ENCODE measurements around the gene DMP1. TPM values are rescaled to one million over a fixed set of nuclear protein-coding genes. Genes with fewer than 3 reads are reported as not detected.

Gene DMP1, protein sequence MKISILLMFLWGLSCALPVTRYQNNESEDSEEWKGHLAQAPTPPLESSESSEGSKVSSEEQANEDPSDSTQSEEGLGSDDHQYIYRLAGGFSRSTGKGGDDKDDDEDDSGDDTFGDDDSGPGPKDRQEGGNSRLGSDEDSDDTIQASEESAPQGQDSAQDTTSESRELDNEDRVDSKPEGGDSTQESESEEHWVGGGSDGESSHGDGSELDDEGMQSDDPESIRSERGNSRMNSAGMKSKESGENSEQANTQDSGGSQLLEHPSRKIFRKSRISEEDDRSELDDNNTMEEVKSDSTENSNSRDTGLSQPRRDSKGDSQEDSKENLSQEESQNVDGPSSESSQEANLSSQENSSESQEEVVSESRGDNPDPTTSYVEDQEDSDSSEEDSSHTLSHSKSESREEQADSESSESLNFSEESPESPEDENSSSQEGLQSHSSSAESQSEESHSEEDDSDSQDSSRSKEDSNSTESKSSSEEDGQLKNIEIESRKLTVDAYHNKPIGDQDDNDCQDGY
- not detected for total RNA-seq

DNA sequence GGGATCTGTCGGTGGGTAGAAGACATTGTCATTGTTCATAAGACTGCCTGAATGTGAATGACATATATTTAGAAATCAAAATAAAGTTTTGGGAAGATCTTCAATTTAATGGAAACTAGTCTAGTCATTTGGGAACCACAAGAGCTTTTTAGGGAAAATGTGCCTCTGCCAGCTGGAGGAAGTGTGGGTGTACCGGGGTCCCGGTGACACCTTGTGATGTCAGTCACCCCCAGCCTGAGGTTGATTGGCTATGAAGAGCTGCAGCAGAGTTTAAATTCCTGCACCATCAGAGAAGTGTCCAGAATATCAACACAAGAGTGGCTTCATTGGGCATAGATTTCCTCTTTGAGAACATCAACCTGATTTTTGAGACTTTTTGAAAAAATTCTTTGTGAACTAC, at the start of gene DMP1:
TSS of gene DMP1 (plus strand) at position 301 of the 400 bp plus-strand sequence. CDS start 6,213 bp downstream, outside the sequence.
- DNase-seq = no peak

DNA sequence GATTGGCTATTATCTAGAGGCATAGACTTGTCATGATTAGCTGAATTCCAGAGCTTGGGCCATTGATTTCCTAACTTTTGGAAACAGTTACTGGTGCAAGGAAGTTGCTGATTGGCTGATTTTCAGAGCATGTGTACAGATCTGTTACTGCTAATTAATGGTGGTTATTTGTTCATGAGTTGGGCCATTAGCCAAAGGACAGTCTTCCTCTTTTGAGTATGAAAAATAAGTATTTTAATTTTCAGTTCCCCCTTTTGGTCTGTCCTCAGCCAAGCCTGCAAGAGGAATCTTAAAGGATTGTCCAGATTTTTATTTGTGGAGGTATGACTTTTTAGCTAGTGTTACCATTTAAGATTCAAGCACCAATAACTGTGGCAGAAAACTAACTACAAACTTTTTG, 48.7 kb upstream of the DMP1 start:
- DNase-seq = no peak

DNA sequence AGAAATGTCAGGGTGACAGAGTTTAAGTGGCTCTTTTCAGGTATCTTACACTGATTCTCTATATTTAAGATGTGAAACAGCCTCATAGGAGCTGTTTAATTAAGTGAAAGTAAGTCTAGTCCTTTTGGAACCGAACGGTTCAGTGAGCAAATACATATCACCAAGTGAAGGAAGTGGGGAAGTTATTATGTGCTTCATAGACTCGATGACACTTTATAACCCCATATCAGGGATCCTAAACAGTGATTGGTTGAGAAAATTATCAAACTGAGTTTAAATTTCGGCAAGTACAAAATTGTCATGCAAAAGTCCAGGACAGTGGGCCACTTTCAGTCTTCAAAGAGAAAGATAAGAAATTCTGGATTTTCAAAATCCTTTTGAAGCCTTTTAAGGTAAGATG, 41.9 kb upstream of the DMP1 start, which contains the start of gene DSPP:
TSS of gene DSPP (plus strand) at position 301 of the 400 bp plus-strand sequence. CDS start 2,380 bp downstream, outside the sequence.
- DNase-seq = no peak

DNA sequence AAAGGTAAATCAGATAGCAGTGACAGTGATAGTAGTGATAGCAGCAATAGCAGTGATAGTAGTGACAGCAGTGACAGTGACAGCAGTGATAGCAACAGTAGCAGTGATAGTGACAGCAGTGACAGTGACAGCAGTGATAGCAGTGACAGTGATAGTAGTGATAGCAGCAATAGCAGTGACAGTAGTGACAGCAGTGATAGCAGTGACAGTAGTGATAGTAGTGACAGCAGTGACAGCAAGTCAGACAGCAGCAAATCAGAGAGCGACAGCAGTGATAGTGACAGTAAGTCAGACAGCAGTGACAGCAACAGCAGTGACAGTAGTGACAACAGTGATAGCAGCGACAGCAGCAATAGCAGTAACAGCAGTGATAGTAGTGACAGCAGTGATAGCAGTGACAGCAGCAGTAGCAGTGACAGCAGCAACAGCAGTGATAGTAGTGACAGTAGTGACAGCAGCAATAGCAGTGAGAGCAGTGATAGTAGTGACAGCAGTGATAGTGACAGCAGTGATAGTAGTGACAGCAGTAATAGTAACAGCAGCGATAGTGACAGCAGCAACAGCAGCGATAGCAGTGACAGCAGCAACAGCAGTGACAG, 35.7 kb upstream of the DMP1 start:
- no peak for DNase-seq

DNA sequence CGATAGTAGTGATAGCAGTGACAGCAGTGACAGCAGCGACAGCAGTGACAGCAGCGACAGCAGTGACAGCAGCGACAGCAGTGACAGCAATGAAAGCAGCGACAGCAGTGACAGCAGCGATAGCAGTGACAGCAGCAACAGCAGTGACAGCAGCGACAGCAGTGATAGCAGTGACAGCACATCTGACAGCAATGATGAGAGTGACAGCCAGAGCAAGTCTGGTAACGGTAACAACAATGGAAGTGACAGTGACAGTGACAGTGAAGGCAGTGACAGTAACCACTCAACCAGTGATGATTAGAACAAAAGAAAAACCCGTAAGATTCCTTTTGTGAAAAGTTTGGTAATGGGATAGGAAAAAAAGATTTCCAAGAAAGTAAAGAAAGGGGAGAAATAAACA, 33.8 kb upstream of the DMP1 start:
- no peak for DNase-seq

DNA sequence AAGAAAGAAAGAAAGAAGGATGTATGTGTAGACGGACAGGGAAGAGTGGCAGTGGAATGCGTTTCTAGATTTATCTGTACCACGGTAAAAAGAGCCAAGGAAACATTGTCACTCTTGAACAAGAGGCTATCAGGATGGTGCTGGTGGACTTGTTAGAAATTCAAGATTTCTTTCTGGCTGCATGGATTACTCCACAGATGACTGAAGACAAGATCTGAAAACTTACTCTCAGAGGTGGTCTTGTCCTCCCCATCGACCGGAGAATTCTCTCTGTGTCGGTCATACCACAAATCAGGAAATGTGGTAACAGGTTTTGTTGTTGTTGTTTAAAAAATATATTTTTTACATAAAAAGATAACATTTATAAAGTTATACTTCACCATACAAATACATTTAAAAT, 30.0 kb upstream of the DMP1 start:
- no peak for DNase-seq

DNA sequence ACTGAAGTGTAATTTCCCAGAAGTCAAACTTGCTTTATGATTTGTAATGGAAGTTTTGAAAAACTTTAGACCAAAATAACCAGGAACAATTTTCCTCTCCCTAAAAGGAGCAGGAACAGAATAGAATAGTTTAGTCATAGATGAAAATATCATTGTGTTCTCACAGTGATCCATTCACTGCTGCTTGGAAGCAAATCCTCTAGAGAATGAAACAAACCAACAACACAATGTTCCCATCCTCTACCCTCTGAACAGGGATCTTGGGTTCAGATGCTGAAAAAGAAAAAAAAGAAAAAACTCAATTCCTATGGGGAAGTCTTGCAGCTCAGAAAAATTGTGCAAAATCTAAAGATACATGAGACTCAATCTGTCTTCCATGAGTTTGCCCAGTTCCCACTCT, 29.6 kb upstream of the DMP1 start:
- no peak for DNase-seq

DNA sequence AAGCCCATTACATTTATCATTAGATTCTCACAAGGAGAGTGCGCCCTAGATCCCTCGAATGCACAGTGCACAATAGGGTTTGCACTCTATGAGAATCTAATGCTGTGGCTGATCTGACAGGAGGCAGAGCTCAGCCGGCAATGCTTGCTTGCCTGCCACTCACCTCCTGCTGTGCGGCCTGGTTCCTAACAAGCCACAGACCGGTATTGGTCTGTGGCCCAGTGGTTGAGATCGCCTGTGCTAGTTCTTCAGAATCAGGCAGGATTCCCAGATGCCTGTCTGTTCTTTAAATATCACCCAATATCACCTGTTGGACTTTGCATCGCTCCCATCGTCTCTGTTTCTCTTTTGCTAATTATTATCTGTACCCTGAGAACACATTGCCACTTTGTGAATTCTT, 27.8 kb upstream of the DMP1 start:
- no peak for DNase-seq

DNA sequence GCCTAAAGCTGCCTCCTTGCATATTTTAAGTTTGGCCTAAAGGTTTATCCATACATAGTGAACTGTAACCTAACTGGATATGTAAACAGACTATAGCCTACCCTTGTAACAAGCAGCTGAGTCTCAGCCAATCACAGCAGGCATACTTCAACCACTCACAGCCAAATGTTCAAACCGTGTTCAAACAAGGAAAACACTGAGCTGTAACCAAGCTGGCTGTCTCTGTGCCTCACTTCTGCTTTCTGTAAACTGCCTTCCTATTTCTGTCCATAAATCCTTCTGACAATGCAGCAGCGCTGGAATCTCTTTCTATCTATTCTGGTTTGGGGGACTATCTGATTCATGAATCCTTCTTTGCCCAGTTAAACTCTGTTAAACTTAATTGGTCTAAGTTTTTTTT, 25.4 kb upstream of the DMP1 start:
- DNase-seq = no peak

DNA sequence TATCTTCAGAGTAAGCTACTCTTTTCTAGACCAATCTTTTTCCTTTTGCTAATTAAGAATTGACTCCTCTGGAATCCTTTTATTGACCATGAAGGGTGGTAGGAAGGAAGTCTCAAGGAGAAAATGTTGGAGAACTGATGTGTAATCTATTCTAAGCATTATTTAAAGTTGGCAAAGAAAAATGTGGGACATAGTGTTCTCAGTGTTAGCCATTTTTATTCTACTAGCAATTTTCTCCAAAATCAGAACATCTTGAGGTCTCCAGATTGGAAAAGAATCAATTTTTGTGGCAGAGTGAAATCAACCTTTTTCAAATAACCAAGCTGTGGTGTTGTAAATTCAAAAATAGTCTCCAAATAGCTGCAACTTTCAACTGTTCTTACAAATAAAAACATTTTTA, 18.4 kb upstream of the DMP1 start:
- no peak for DNase-seq

DNA sequence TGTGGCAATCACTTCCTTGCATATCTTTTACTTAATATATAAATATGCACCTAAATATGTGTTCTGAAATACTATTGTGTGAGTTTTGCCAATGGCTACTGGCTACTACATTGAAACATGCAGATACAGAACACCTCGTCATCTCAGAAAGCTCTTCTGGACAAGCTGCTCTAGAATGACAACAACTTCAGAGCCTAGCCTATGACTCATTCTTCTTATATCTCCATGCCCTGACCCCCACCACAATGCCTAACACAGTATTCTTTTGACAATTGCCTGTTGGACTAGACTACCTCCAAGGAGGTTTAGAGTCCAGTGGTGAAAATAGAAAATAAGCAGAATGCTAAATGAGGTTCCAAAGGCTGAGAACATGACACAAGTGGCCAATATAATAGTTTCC, 17.6 kb upstream of the DMP1 start:
- DNase-seq = no peak

DNA sequence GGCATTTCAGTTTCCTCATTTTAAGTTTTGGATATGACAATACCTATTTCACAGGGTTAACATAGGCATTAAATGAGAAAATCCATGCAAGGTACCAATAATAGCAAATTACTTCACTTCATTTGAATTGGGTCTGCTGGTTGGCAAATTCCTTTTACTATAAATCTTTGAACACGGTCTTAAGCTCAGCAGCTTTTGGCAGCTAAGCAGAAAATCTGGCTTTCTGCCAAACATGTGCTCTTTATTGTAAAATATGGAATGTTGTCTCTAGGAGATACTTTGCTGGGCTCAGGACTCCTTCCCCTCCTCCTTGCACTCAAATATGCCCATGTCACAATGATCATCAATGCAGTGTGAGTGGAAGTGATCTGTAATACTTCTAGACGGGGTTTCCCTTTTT, 16.8 kb upstream of the DMP1 start:
- no peak for DNase-seq

DNA sequence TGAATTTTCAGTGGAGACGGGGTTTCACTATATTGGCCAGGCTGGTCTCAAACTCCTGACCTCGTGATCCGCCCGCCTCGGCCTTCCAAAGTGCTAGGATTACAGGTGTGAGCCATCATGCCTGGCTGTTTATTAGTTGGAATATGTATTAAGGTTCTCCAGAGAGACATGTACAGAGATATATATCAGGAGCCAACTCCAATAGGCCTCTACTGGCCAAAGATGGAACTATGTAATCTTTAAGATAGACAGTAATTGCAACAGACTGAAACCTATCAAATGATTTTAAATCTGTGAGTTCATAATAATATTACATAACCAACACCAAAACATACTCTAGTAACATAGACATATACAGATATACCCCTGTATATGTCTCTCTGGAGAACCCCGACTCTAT, 5.8 kb upstream of the DMP1 start:
- no peak for DNase-seq

DNA sequence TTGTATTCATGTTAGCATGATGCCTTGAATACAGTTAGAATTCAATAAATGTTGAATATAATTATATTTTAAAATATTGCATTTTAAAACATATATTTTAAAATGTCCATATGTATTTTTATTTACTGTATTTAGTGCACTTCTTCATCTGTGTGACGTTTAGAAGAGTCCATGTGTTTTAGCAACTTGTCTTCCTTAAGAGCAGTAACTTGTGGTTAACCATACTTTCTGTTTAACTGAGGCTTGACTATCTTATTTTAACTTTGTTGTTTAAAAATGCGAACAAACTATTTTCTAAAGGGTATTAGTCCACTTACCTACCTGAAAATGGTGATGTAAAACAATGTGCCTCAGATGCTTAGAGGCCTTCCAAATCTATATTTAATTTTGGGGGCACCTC, 858 bp downstream of the DMP1 start:
- DNase-seq = no peak

DNA sequence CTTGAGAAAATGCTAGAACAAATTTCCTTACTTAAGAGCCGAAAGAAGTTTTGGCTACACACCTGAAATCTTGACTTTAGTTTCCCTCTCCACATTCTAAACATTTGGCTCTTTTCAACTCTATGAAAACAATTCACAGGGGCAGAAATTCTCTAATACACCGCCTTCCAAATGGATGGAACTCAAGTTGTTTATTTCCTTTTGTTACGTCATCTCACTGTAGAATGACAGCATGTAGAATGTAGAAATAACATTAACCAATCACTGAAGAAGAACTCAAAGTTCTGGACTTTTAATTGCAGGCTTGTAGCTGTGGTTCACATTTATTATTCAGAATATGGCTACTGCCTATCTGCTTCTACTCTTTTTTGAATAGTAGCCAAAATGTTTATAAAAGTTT, 1.9 kb downstream of the DMP1 start:
- no peak for DNase-seq

DNA sequence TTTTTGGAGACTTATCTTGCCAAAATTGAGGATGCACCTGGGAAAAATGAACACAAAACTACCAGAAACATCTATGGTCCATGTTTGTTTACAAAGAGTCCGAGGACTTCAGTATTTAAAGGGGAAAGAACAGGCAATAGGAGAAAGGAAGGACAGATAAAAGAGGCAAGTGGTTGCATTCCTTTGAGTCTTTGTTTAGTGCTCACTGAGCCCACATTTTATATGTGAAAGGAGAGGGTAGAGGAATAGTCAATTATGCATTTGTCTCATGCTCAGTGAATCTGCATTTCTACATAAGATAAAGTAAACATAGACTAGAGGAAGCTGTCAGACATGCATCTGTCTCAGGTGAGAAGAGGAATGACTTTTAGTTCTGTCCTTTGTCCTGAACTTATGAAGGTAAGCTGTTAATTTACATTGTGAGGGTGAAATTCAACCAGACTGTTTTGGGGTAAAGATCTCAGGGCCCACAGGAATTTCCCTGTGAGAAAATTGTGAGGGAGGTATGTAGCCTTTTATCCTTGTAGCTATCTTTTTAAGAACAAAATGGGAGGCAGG, 4.5 kb downstream of the DMP1 start:
- no peak for DNase-seq

DNA sequence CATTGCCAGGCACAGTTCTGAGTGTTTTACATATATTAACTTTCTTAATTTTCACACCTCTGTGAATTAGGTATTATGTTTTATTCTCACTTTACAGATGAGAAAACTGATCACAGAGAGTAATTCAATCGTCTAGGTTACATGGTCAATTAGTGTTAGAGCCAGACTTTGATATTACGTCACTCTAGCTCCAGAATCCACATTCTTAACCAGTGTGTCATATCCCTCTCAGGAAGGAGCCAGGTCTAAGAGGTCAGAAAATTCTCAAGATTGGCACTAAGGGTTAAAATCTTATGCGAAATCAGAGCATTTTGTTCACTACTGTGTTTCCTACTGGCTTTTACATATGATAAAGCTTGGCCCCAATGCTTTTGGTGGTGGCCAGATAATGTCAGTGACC, 7.4 kb downstream of the DMP1 start:
- no peak for DNase-seq

DNA sequence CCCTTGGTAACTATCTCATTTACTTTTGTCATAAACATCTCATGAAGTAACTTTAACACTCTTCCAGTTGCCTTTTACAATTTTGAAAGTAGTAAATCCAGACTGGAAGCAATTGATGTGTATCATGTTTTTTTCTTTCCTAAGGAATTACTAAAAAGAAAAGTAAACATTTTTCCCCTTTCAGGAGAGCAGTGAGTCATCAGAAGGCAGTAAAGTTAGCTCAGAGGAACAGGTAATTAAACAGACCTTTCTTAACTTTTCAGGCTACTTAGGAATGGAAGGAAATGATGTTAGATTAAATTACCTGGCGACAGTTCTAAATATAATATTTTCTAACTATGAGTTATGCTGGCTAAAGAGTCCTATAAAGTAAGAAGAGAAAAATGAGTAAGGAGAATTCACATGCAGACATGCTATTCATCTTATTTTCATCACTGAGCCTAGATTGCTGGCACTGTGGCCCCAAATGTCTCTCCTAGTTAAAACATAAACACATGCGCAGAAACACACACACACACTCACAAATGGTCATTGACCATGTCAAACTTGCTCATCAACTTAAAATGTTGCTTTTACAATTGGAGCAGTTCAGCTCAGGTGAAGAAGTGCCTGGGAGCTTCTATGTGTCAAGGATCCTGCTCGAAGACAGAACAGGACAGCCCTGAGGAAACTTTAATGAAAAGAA, 9.3 kb downstream of the DMP1 start:
- no peak for DNase-seq

DNA sequence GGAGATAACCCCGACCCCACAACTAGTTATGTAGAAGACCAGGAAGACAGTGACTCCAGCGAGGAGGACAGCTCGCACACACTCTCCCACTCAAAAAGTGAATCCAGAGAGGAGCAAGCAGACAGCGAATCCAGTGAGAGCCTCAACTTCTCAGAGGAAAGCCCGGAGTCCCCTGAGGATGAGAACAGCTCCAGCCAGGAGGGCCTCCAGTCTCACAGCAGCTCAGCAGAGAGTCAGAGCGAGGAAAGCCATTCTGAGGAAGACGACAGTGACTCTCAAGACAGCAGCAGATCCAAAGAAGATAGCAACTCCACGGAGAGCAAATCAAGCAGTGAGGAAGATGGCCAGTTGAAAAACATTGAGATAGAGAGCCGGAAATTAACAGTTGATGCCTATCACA, 12.8 kb downstream of the DMP1 start:
- no peak for DNase-seq

DNA sequence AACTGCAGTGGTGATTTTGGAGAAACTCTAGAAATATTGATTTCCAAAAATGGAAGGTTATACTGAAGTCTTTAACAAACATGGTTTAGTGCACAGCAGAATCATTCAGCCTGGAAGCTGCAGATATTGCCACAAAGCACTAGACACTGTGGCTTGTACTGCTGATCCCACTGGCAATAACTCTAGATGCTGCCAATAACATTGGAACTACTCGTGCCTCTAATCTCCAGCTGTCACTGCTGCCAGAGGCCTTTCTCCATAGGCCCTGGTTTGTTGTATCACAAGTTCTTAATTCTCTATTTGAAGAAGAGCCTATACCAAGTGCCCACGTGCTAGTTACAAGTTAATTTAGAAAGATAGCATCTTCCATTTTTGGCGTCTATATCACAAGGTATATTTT, 19.3 kb downstream of the DMP1 start:
- DNase-seq = no peak

DNA sequence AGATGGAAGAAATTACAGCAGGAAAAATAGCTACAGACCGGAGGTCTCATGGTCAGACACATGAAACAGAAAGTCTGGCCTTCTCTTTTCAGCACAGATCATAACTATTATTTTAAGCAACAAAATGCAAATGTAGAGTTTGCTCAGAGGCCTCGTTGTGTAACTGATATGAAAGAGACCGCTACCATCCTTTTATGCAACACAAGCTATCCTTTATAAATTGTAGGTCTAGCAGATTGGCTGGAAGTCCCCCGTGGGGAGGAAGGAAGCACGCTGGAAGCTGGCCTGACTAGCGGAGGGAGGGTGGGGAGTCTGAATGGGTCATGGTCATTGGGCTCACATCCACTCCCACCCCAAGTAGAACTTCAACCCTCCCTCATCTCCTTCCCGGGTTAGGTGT, 27.7 kb downstream of the DMP1 start:
- DNase-seq = no peak

DNA sequence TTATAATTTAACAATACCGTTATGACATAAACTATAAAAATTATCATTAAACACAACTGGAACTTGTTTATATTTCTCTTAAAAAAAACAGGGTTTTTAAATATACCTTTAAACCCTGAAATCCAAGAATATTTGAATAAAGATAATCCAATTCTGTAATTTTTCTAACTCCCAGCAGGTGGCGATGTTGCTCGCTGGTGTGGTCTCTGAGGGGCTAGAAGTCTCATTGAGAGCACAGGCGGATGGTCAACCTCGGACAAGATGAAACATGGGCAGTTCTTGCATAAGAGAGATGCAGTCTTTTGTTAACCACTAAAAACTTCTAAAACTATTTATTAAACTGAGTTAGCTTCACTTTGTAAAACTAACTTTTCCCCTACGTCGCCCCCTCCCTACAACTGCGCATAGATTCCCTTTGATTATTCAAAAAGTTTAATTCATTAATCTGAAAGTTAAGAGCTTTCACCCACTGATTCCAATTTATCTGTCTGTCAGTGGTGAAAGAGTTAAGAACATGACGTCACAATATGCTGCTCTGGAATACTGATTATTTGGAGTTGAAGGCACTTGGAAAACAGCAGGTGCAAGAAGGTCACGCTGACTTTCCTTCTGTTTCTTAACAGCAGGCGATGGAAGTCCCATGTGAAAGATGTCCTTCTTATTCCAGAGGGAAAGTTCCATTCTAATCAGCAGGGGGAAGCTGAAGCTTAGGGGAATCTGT, 29.5 kb downstream of the DMP1 start:
- peak; percentile 6 for DNase-seq

DNA sequence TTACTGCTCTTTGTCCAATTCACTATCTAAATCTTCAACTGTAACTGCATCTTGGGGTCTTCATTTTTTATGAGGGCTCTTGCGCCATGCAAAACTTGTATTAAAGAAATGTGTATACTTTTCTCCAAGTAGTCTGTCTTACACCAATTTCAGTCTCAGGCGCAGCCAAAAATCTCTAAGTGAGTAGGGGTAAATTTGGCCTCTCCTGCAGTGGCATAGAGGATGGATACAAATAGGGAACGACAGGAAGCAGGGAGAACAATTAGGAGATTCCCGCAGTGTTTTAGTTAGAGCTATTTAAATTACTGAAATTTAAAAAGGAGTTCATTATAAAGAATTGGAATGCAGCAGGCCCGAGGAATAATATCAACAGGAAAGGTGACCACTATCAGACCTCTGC, 30.2 kb downstream of the DMP1 start:
- DNase-seq = no peak

Measured in effector CD4-positive, alpha-beta T cell (primary cell).